H9 (cell line): Measurements from ENCODE around the gene ABLIM3. TPM values are rescaled to one million over a fixed set of nuclear protein-coding genes. Genes with fewer than 3 reads are reported as not detected.

Experiments used
- DNase-seq: peaks from one replicate; pipeline ENCODE4 v3.0.0-alpha.2; 2017
- H2AFZ ChIP-seq: one replicate; pipeline ENCODE4 v1.6.1; 2013; ENCODE audit warnings: mild to moderate bottlenecking, low read length, control low read depth, moderate library complexity
- H2AK5ac ChIP-seq: 2 replicates; pipeline ENCODE4 v1.6.1; 2013; ENCODE audit warnings: low read length, control low read depth, mixed read lengths; ENCODE audit not compliant: insufficient read length
- H2BK120ac ChIP-seq: one replicate; pipeline ENCODE4 v1.6.1; 2013; ENCODE audit warnings: low read depth, mild to moderate bottlenecking, low read length, control low read depth, inconsistent platforms; ENCODE audit not compliant: poor library complexity, severe bottlenecking
- H2BK12ac ChIP-seq: 2 replicates; pipeline ENCODE4 v1.6.1; 2013; ENCODE audit warnings: low read length, control low read depth, mixed read lengths, low read depth; ENCODE audit not compliant: insufficient read length
- H2BK15ac ChIP-seq: 2 replicates; pipeline ENCODE4 v1.6.1; 2013; ENCODE audit warnings: low read depth, low read length, control low read depth
- H2BK20ac ChIP-seq: one replicate; pipeline ENCODE4 v1.6.1; 2013; ENCODE audit warnings: low read depth, mild to moderate bottlenecking, low read length, control low read depth, inconsistent platforms; ENCODE audit not compliant: poor library complexity, severe bottlenecking
- H2BK5ac ChIP-seq: 2 replicates; pipeline ENCODE4 v1.6.1; 2013; ENCODE audit warnings: low read length, control low read depth, mixed read lengths; ENCODE audit not compliant: insufficient read length
- H3K14ac ChIP-seq: 2 replicates; pipeline ENCODE4 v1.6.1; 2013; ENCODE audit warnings: low read length, control low read depth; ENCODE audit not compliant: insufficient read depth
- H3K18ac ChIP-seq: 2 replicates; pipeline ENCODE4 v1.6.1; 2013; ENCODE audit warnings: low read depth, mild to moderate bottlenecking, mixed read lengths, low read length, control low read depth; ENCODE audit not compliant: insufficient read length
- H3K23ac ChIP-seq: 2 replicates; pipeline ENCODE4 v1.6.1; 2013; ENCODE audit warnings: low read length, control low read depth, mixed read lengths, low read depth; ENCODE audit not compliant: insufficient read length
- H3K23me2 ChIP-seq: 2 replicates; pipeline ENCODE4 v1.6.1; 2013; ENCODE audit warnings: low read depth, mild to moderate bottlenecking, mixed read lengths, low read length, control low read depth; ENCODE audit not compliant: insufficient read length, poor library complexity, severe bottlenecking
- H3K27ac ChIP-seq: 2 replicates; pipeline ENCODE4 v1.5.1; 2013; ENCODE audit warnings: low read length, control low read depth, mixed read lengths, low read depth; ENCODE audit not compliant: insufficient read length
- H3K27me3 ChIP-seq: 2 replicates; pipeline ENCODE4 v1.6.1; 2013; ENCODE audit warnings: low read length, control low read depth, inconsistent platforms; ENCODE audit not compliant: insufficient read depth
- H3K4ac ChIP-seq: 2 replicates; pipeline ENCODE4 v1.6.1; 2013; ENCODE audit warnings: low read depth, mild to moderate bottlenecking, control low read depth, inconsistent platforms, low read length, moderate library complexity
- H3K4me1 ChIP-seq: 2 replicates; pipeline ENCODE4 v1.6.1; 2013; ENCODE audit warnings: low read length, control low read depth, inconsistent platforms; ENCODE audit not compliant: insufficient read depth
- H3K4me2 ChIP-seq: 2 replicates; pipeline ENCODE4 v1.6.1; 2013; ENCODE audit warnings: low read length, control low read depth, mixed read lengths; ENCODE audit not compliant: insufficient read length, insufficient read depth
- H3K56ac ChIP-seq: 2 replicates; pipeline ENCODE4 v1.6.1; 2013; ENCODE audit warnings: low read depth, mild to moderate bottlenecking, mixed read lengths, low read length, control low read depth; ENCODE audit not compliant: insufficient read length
- H3K79me1 ChIP-seq: 2 replicates; pipeline ENCODE4 v1.6.1; 2013; ENCODE audit warnings: low read depth, mild to moderate bottlenecking, moderate library complexity, low read length, control low read depth, inconsistent platforms; ENCODE audit not compliant: insufficient read depth, poor library complexity, severe bottlenecking
- H3K79me2 ChIP-seq: 2 replicates; pipeline ENCODE4 v1.6.1; 2013; ENCODE audit warnings: low read length, control low read depth, inconsistent platforms; ENCODE audit not compliant: insufficient read depth
- H3K9ac ChIP-seq: 2 replicates; pipeline ENCODE4 v1.6.1; 2013; ENCODE audit warnings: low read length, control low read depth, mixed read lengths; ENCODE audit not compliant: insufficient read length; ENCODE audit errors: extremely low read depth
- H3K9me3 ChIP-seq: one replicate; pipeline ENCODE4 v1.6.1; 2013; ENCODE audit warnings: low read depth, low read length, inconsistent platforms; ENCODE audit not compliant: control insufficient read depth
- H3T11ph ChIP-seq: one replicate; pipeline ENCODE4 v1.6.1; 2013; ENCODE audit warnings: mild to moderate bottlenecking, low read length, control low read depth, inconsistent platforms
- H4K20me1 ChIP-seq: one replicate; pipeline ENCODE4 v1.6.1; 2013; ENCODE audit not compliant: control insufficient read depth, insufficient read length, insufficient read depth
- H4K5ac ChIP-seq: 2 replicates; pipeline ENCODE4 v1.6.1; 2013; ENCODE audit warnings: low read depth, mild to moderate bottlenecking, mixed read lengths, low read length, control low read depth; ENCODE audit not compliant: insufficient read length
- H4K8ac ChIP-seq: replicated peaks from 2 replicates; pipeline ENCODE4 v1.6.1; 2013; ENCODE audit warnings: low read length, control low read depth, mixed read lengths, low read depth; ENCODE audit not compliant: insufficient read length
- H4K91ac ChIP-seq: 2 replicates; pipeline ENCODE4 v1.6.1; 2013; ENCODE audit warnings: low read depth, mild to moderate bottlenecking, moderate library complexity, mixed read lengths, low read length, control low read depth; ENCODE audit not compliant: insufficient read length
- H3K27ac Mint-ChIP-seq, 3 experiments: 2 replicates in 2 of 3; 3 replicates in 1 of 3; pipeline ENCODE4 v1.8.0; 2020 to 2021; ENCODE audit warnings: mixed read lengths in 3 of 3, mild to moderate bottlenecking in 1 of 3, moderate library complexity in 1 of 3
- H3K27me3 Mint-ChIP-seq: 2 replicates; pipeline ENCODE4 v1.8.0; 2021; ENCODE audit warnings: low read depth, mild to moderate bottlenecking, moderate library complexity, mixed read lengths
- H3K36me3 Mint-ChIP-seq, 3 experiments: 2 replicates in 2 of 3; 3 replicates in 1 of 3; pipeline ENCODE4 v1.8.0; 2020 to 2021; ENCODE audit warnings: low read depth in 3 of 3, mixed read lengths in 3 of 3; ENCODE audit not compliant: insufficient read depth in 1 of 3
- H3K4me1 Mint-ChIP-seq, 2 experiments: 2 replicates each; pipeline ENCODE4 v1.8.0; 2020; ENCODE audit warnings: mixed read lengths in 2 of 2
- H3K4me3 Mint-ChIP-seq, 2 experiments: 2 replicates in 1 of 2; 3 replicates in 1 of 2; pipeline ENCODE4 v1.8.0; 2020 to 2021; ENCODE audit warnings: mild to moderate bottlenecking in 2 of 2, mixed read lengths in 2 of 2, moderate library complexity in 1 of 2
- H3K9me3 Mint-ChIP-seq, 2 experiments: 2 replicates in 1 of 2; 3 replicates in 1 of 2; pipeline ENCODE4 v1.8.0; 2020; ENCODE audit warnings: mild to moderate bottlenecking in 2 of 2, mixed read lengths in 2 of 2, moderate library complexity in 1 of 2
- CTCF ChIP-seq: fragments of 200-600 bp; sonication (generic); conservative IDR thresholded peaks from 3 replicates; pipeline ENCODE4 v1.8.0; 2021; ENCODE audit warnings: antibody characterized with exemption, mild to moderate bottlenecking
- WGBS: extraction: QIAGEN DNeasy Blood & Tissue Kit; methylation state at CpG from one replicate; pipeline ENCODE4 v1.1.7; 2013; ENCODE audit warnings: missing lambda C conversion rate, low lambda C conversion rate, mixed read lengths; ENCODE audit not compliant: insufficient read length; ENCODE audit errors: extremely low coverage; 5-methylcytosine and 5-hydroxymethylcytosine counted together
- total RNA-seq: library from RNA; stranded (reverse); gene quantifications from 2 replicates; pipeline ENCODE4 v1.2.1, GENCODE V29; 2021

The ABLIM3 gene
- total RNA-seq, 1 experiment from 2014 or later = 0.20 TPM

- H2AK5ac ChIP-seq = no peak overlapping the region
- H3K23me2 ChIP-seq = no peaks in the 10 kb centered on the region
- H3K9me3 ChIP-seq = no peaks in the 10 kb centered on the region
- H3K36me3 Mint-ChIP-seq = no peaks in the 10 kb centered on the region
- WGBS = no CpG with 5 or more reads among the region's 1 CpG
- H3K27me3 ChIP-seq = no peaks in the 10 kb centered on the region
- H3K4ac ChIP-seq = no peak overlapping the region
- no peak overlapping the region for H3K14ac ChIP-seq
- H4K20me1 ChIP-seq = no peaks in the 10 kb centered on the region
- no peak overlapping the region for H2BK20ac ChIP-seq
- DNase-seq = no peak
- no peak overlapping the region for H4K91ac ChIP-seq
- no peak overlapping the region for H3K18ac ChIP-seq
- no peak overlapping the region for H2BK15ac ChIP-seq
- H3K27ac Mint-ChIP-seq = no peak overlapping the region
- no peaks in the 10 kb centered on the region for H3K79me2 ChIP-seq
- H3K9me3 Mint-ChIP-seq = no peaks in the 10 kb centered on the region
- H3K4me2 ChIP-seq = no peak overlapping the region
- H3K56ac ChIP-seq = no peak overlapping the region
- no peak overlapping the region for H2BK12ac ChIP-seq
- H3T11ph ChIP-seq = no peak overlapping the region
- H2BK120ac ChIP-seq = no peak overlapping the region
- no peaks in the 10 kb centered on the region; the same call in 1 of the 2 replicates for H3K27me3 Mint-ChIP-seq
- H3K4me1 Mint-ChIP-seq = no peaks in the 10 kb centered on the region
- no peak overlapping the region for H3K4me3 Mint-ChIP-seq
- no peak overlapping the region for H3K23ac ChIP-seq
- no peak overlapping the region for H3K27ac ChIP-seq
- no peak overlapping the region for H4K8ac ChIP-seq
- no peak overlapping the region for H2AFZ ChIP-seq
- TF ChIP-seq CTCF = no peak
- no peak overlapping the region for H2BK5ac ChIP-seq
- H3K9ac ChIP-seq = no peak overlapping the region
- no peak overlapping the region for H4K5ac ChIP-seq
- no peaks in the 10 kb centered on the region for H3K4me1 ChIP-seq
- H3K79me1 ChIP-seq = no peaks in the 10 kb centered on the region
Observed at GRCh38 chr5:149164731-149165130, 23.4 kb downstream of the ABLIM3 start.
